ENCODE data around the gene CST9. TPM values are rescaled to one million over a fixed set of nuclear protein-coding genes. Genes with fewer than 3 reads are reported as not detected.

The CST9 gene
- total and polyA plus RNA-seq, 10 of the 15 experiments (the other 5 are each of a cell fraction or from before 2014, with no cell fraction given) = not detected

DNA sequence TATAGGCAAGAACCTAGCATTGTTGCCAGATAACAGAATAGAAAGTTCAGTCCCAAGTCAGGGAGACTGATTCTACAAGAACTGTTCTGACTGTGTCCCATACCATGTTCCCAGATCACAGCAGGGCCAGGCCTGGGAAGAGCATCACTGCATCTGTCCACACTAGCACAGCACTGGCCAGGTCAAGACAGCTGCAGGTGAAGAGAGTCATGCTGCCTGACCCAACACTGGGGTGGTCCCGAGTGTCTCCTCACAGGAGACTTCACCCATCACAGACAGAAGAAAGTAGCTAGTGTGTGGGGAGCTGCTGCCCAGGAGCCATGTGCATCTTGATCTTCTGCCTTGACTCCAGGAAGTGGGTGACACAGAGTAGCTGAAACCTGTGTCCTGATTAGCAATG is 36.1 kb downstream of the CST9 start:
- Histone ChIP-seq H3K9ac (ENCODE audit: control insufficient read depth, insufficient read depth, low read length) (no peak overlapping the region), H3K4me2 (ENCODE audit: control insufficient read depth, insufficient read depth) (no peak overlapping the region), H3K79me2 (ENCODE audit: control insufficient read depth, insufficient read depth, low read length) (no peaks in the 10 kb centered on the region), H3K4me3 (no peak overlapping the region), H3K9me3 (replicated peaks; ENCODE audit: control insufficient read depth, insufficient read depth, low read length) (no peaks in the 10 kb centered on the region), H3K27ac (ENCODE audit: control insufficient read depth, insufficient read depth) (no peak overlapping the region), H3K36me3 (ENCODE audit: control insufficient read depth in 2 of 2, insufficient read depth in 2 of 2, low read length in 1 of 2) (no peaks in the 10 kb centered on the region), H4K20me1 (ENCODE audit: control insufficient read depth, insufficient read depth) (no peaks in the 10 kb centered on the region), H3K27me3 (replicated peaks in 1 of 2; ENCODE audit: control insufficient read depth in 2 of 2, insufficient read depth in 2 of 2, low read length in 1 of 2) (no peaks in the 10 kb centered on the region; a peak in 2 of 4 replicates), H2AFZ (ENCODE audit: control insufficient read depth, low read depth, low read length) (no peak overlapping the region), H3K4me1 (ENCODE audit: control insufficient read depth, insufficient read depth, low read length) (no peaks in the 10 kb centered on the region)
- DNase-seq (ENCODE audit: low read depth, low spot score) (no peak), ATAC-seq (no peak), FAIRE-seq (no peak)
- BruUV-seq (replicated peaks) = no TSS peak
- intact Hi-C loops (cut with micrococcal nuclease; ENCODE audit: unreplicated experiment) = no loop called here
- ChIA-PET POLR2A (no interaction called here), CTCF (no interaction called here), SMC1A (ENCODE audit: uncharacterized antibody, unreplicated experiment) (no interaction called here), RAD21 (ENCODE audit: unreplicated experiment) (no interaction called here)
- 0% methylated on average over 1 of the region's 1 CpG for WGBS (ENCODE audit: insufficient coverage, insufficient replicate concordance, low lambda C conversion rate, missing lambda C conversion rate)
- in situ Hi-C loops (cut with MboI) = no loop called here
- TF ChIP-seq, protein P1, sequence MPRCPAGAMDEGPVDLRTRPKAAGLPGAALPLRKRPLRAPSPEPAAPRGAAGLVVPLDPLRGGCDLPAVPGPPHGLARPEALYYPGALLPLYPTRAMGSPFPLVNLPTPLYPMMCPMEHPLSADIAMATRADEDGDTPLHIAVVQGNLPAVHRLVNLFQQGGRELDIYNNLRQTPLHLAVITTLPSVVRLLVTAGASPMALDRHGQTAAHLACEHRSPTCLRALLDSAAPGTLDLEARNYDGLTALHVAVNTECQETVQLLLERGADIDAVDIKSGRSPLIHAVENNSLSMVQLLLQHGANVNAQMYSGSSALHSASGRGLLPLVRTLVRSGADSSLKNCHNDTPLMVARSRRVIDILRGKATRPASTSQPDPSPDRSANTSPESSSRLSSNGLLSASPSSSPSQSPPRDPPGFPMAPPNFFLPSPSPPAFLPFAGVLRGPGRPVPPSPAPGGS (IDR thresholded peaks at IDR 0.05; ENCODE audit: borderline replicate concordance, insufficient read depth, low read depth, low read length, poor library complexity, severe bottlenecking) = no peak
- TF ChIP-seq, protein P2, sequence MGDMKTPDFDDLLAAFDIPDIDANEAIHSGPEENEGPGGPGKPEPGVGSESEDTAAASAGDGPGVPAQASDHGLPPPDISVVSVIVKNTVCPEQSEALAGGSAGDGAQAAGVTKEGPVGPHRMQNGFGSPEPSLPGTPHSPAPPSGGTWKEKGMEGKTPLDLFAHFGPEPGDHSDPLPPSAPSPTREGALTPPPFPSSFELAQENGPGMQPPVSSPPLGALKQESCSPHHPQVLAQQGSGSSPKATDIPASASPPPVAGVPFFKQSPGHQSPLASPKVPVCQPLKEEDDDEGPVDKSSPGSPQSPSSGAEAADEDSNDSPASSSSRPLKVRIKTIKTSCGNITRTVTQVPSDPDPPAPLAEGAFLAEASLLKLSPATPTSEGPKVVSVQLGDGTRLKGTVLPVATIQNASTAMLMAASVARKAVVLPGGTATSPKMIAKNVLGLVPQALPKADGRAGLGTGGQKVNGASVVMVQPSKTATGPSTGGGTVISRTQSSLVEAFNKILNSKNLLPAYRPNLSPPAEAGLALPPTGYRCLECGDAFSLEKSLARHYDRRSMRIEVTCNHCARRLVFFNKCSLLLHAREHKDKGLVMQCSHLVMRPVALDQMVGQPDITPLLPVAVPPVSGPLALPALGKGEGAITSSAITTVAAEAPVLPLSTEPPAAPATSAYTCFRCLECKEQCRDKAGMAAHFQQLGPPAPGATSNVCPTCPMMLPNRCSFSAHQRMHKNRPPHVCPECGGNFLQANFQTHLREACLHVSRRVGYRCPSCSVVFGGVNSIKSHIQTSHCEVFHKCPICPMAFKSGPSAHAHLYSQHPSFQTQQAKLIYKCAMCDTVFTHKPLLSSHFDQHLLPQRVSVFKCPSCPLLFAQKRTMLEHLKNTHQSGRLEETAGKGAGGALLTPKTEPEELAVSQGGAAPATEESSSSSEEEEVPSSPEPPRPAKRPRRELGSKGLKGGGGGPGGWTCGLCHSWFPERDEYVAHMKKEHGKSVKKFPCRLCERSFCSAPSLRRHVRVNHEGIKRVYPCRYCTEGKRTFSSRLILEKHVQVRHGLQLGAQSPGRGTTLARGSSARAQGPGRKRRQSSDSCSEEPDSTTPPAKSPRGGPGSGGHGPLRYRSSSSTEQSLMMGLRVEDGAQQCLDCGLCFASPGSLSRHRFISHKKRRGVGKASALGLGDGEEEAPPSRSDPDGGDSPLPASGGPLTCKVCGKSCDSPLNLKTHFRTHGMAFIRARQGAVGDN (IDR thresholded peaks at IDR 0.05) = no peak
- TF ChIP-seq FOS (IDR thresholded peaks at IDR 0.05; ENCODE audit: borderline replicate concordance, extremely low read depth, insufficient read length) = no peak
